Activated T-helper 17 cell treated with anti-CD3 and anti-CD28 coated beads, Interleukin-2, amount 50 U/mL, for 72 hours (primary cell): ENCODE data around the gene ARID3A. TPM values are rescaled to one million over a fixed set of nuclear protein-coding genes. Genes with fewer than 3 reads are reported as not detected.
"Not testable (repeated sequence)": the region's sequence is repeated elsewhere in the genome, so short reads cannot be mapped to it uniquely, and the experiment has no call there.

Experiments
- ATAC-seq: fragments of 150-1000 bp; cut with Tn5 transposase; replicated peaks from 2 replicates; pipeline ENCODE4 v1.10.0; 2021; ENCODE audit warnings: mild to moderate bottlenecking, moderate library complexity
- H3K27ac Mint-ChIP-seq: one replicate; pipeline ENCODE4 v1.8.0; 2022; ENCODE audit warnings: mixed read lengths
- H3K27me3 Mint-ChIP-seq: one replicate; pipeline ENCODE4 v1.8.0; 2022; ENCODE audit warnings: mixed read lengths
- H3K36me3 Mint-ChIP-seq: one replicate; pipeline ENCODE4 v1.8.0; 2022; ENCODE audit warnings: low read depth, mild to moderate bottlenecking, mixed read lengths
- H3K4me1 Mint-ChIP-seq: one replicate; pipeline ENCODE4 v1.8.0; 2022; ENCODE audit warnings: mixed read lengths
- H3K4me3 Mint-ChIP-seq: one replicate; pipeline ENCODE4 v1.8.0; 2022; ENCODE audit warnings: mild to moderate bottlenecking, mixed read lengths
- H3K9me3 Mint-ChIP-seq: one replicate; pipeline ENCODE4 v1.8.0; 2022; ENCODE audit warnings: mixed read lengths
- total RNA-seq, 2 donors: library from RNA; stranded (reverse); gene quantifications; one replicate each; pipeline ENCODE4 v1.2.3, GENCODE V29; 2022

Gene ARID3A
- total RNA-seq, 2 donors from 2014 or later, result 50.3 to 79.3 TPM

- H3K4me1 Mint-ChIP-seq, result no peaks in the 10 kb centered on the region
- no peak for ATAC-seq
- no peaks in the 10 kb centered on the region for H3K36me3 Mint-ChIP-seq
- H3K4me3 Mint-ChIP-seq, result peak overlapping the region; percentile 59
- no peaks in the 10 kb centered on the region for H3K27me3 Mint-ChIP-seq
- H3K9me3 Mint-ChIP-seq, result no peaks in the 10 kb centered on the region
- no peak overlapping the region for H3K27ac Mint-ChIP-seq
These were observed 26.3 kb downstream of the ARID3A start for GRCh38 chr19:952049-952679.

GRCh38 chr19:952680-953444 lies 27.0 kb downstream of the ARID3A start:
- Mint-ChIP-seq H3K27ac (no peak overlapping the region), H3K4me1 (no peaks in the 10 kb centered on the region), H3K9me3 (no peaks in the 10 kb centered on the region), H3K36me3 (no peaks in the 10 kb centered on the region), H3K4me3 (peak overlapping the region; percentile 20), H3K27me3 (no peaks in the 10 kb centered on the region)
- no peak for ATAC-seq

- no peak for ATAC-seq
- no peaks in the 10 kb centered on the region for H3K27me3 Mint-ChIP-seq
- no peak overlapping the region for H3K27ac Mint-ChIP-seq
- H3K4me1 Mint-ChIP-seq, result peaks cover under 1% of the 10 kb centered on the region
- H3K9me3 Mint-ChIP-seq, result no peaks in the 10 kb centered on the region
- no peak overlapping the region for H3K4me3 Mint-ChIP-seq
- H3K36me3 Mint-ChIP-seq, result peaks cover 1% of the 10 kb centered on the region
These were observed 27.8 kb downstream of the ARID3A start for GRCh38 chr19:953445-954271.

GRCh38 chr19:954272-954671 lies 28.4 kb downstream of the ARID3A start:
- Mint-ChIP-seq H3K36me3 (peaks cover 7% of the 10 kb centered on the region), H3K9me3 (no peaks in the 10 kb centered on the region), H3K4me1 (peaks cover 5% of the 10 kb centered on the region), H3K27me3 (no peaks in the 10 kb centered on the region), H3K4me3 (no peak overlapping the region), H3K27ac (no peak overlapping the region)
- ATAC-seq, result no peak

- no peaks in the 10 kb centered on the region for H3K27me3 Mint-ChIP-seq
- H3K4me3 Mint-ChIP-seq, result no peak overlapping the region
- no peak overlapping the region for H3K27ac Mint-ChIP-seq
- no peaks in the 10 kb centered on the region for H3K9me3 Mint-ChIP-seq
- H3K36me3 Mint-ChIP-seq, result peaks cover 10% of the 10 kb centered on the region
- peaks cover 5% of the 10 kb centered on the region for H3K4me1 Mint-ChIP-seq
- ATAC-seq, result peak; percentile 13
These were observed 29.0 kb downstream of the ARID3A start for GRCh38 chr19:954672-955494.

- Mint-ChIP-seq H3K4me3 (no peak overlapping the region), H3K27me3 (no peaks in the 10 kb centered on the region), H3K36me3 (peaks cover 10% of the 10 kb centered on the region), H3K9me3 (no peaks in the 10 kb centered on the region), H3K27ac (no peak overlapping the region), H3K4me1 (peaks cover 5% of the 10 kb centered on the region)
- no peak for ATAC-seq
These were observed 30.2 kb downstream of the ARID3A start for GRCh38 chr19:955803-956765.

- H3K27ac Mint-ChIP-seq, result no peak overlapping the region
- H3K4me1 Mint-ChIP-seq, result peaks cover 5% of the 10 kb centered on the region
- no peak for ATAC-seq
- H3K27me3 Mint-ChIP-seq, result no peaks in the 10 kb centered on the region
- H3K36me3 Mint-ChIP-seq, result peaks cover 10% of the 10 kb centered on the region
- no peaks in the 10 kb centered on the region for H3K9me3 Mint-ChIP-seq
- no peak overlapping the region for H3K4me3 Mint-ChIP-seq
These were observed 31.1 kb downstream of the ARID3A start for GRCh38 chr19:956766-957440.

- H3K27ac Mint-ChIP-seq, H3K9me3 Mint-ChIP-seq, H3K27me3 Mint-ChIP-seq, H3K4me3 Mint-ChIP-seq, H3K4me1 Mint-ChIP-seq, ATAC-seq: not testable (repeated sequence)
- peaks cover 10% of the 10 kb centered on the region for H3K36me3 Mint-ChIP-seq
These were observed 31.7 kb downstream of the ARID3A start for GRCh38 chr19:957578-957977.

- ATAC-seq, result peak; percentile 98
- peak overlapping the region; percentile 78 for H3K27ac Mint-ChIP-seq
- peak overlapping the region; percentile 60 for H3K4me3 Mint-ChIP-seq
These were observed 33.4 kb downstream of the ARID3A start for GRCh38 chr19:958967-959855.

GRCh38 chr19:960020-960419 lies 34.2 kb downstream of the ARID3A start:
- no peak for ATAC-seq
- peaks cover 15% of the 10 kb centered on the region for H3K36me3 Mint-ChIP-seq
- H3K4me3 Mint-ChIP-seq, result no peak overlapping the region
- no peak overlapping the region for H3K27ac Mint-ChIP-seq
- H3K9me3 Mint-ChIP-seq, result no peaks in the 10 kb centered on the region
- peaks cover 6% of the 10 kb centered on the region for H3K4me1 Mint-ChIP-seq
- no peaks in the 10 kb centered on the region for H3K27me3 Mint-ChIP-seq

More at GRCh38 chr19:958967-959855, 33.4 kb downstream of the ARID3A start:
- Mint-ChIP-seq H3K9me3 (no peaks in the 10 kb centered on the region), H3K4me1 (peaks cover 5% of the 10 kb centered on the region), H3K36me3 (peaks cover 10% of the 10 kb centered on the region), H3K27me3 (no peaks in the 10 kb centered on the region)

- H3K4me1 Mint-ChIP-seq, result peaks cover 9% of the 10 kb centered on the region
- H3K27me3 Mint-ChIP-seq, result no peaks in the 10 kb centered on the region
- no peak overlapping the region for H3K4me3 Mint-ChIP-seq
- ATAC-seq, result no peak
- no peak overlapping the region for H3K27ac Mint-ChIP-seq
- H3K36me3 Mint-ChIP-seq, result peaks cover 20% of the 10 kb centered on the region
- H3K9me3 Mint-ChIP-seq, result no peaks in the 10 kb centered on the region
These were observed 34.7 kb downstream of the ARID3A start for GRCh38 chr19:960601-960938.
